GM11168 (cell line): Measurements from ENCODE around the gene KCNN2.
"Not testable (repeated sequence)": the region's sequence is repeated elsewhere in the genome, so short reads cannot be mapped to it uniquely, and the experiment has no call there.

Experiments used
- in situ Hi-C: fragments of 300-500 bp; cut with MboI; formaldehyde crosslinking; loops from one replicate; pipeline ENCODE4 v1.12.0; 2022; ENCODE audit warnings: low sequenced_read_pairs; ENCODE audit not compliant: unreplicated experiment

KCNN2 gene

GRCh38 chr5:114418176-114419066 lies 56.6 kb downstream of the KCNN2 start:
- in situ Hi-C loops, result no loop called here

DNA sequence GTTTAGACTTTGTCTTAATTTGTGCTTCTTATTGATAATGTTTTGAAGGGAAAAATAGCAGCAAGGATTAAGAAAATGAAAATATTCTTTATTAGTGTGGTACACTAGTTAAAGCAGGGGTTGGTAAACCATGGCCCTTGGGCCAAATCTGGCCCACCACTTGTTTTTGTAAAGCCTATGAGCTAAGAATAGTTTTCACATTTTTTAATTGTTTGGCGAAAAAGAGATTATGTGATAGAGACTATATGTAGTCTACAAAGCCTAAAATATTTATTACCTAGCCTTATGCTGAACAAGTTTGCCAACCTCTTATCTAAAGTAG lies 57.2 kb downstream of the KCNN2 start:
- in situ Hi-C loops, result no loop called here

- in situ Hi-C loops, result no loop called here
These were observed 58.1 kb downstream of the KCNN2 start for GRCh38 chr5:114419959-114420358.

GRCh38 chr5:114427204-114427603 lies 65.3 kb downstream of the KCNN2 start:
- in situ Hi-C loops, result no loop called here

- in situ Hi-C loops, result no loop called here
These were observed 68.7 kb downstream of the KCNN2 start for GRCh38 chr5:114430532-114430931.

- in situ Hi-C loops, result not testable (repeated sequence)
These were observed 70.8 kb downstream of the KCNN2 start for GRCh38 chr5:114432684-114433083.

DNA sequence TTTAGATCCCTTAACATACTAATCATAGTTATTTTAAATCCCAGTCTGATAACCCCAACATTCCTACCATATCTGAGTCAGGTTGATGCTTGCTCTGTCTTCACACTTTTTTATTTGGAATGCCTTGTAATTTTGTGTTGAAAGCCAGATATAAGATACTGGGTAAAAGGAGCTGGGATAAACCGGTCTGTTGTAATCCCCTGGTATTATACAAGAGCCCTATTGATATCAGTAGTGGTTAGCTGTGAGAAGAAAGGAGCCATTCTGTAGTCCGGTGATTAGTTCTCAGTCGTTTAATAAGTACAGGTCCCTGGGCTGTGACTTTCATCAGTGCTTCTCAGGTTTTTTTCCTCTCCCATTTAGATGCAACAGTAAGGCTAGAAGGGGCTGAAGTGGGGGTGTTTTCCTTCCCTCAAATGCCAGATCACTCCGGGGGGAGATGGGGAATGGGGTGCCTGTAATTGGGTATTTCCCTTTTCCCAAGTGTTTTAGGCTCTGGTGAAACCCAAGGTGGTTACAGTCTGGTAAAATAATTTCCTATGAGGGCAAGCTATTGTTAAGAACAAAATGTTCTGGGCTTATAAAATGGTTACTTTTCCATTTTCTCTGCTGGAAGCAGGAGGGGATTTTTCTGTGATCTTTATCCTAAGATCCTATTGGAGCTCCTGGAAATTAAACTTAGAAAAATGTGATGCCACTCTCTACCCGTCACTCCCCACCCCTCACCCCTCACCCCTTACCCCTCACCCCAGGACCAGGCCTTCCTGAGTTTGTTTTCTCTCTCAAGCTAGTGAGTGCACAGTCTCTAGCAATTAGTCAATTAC lies 72.7 kb downstream of the KCNN2 start:
- in situ Hi-C loops, result no loop called here

DNA sequence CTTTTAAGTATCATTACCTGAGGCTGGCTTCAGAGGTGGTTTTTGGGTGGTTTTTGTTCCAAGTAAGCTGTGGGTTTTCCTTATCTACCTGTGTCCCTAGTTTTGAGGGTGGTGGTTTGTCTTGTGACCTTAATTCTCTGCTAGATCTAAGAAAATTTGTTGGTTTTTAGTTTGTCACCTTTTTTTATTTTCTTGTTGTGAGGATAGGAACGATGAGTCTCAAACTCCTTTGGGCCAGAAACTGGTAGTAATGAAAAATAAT lies 73.3 kb downstream of the KCNN2 start:
- in situ Hi-C loops, result no loop called here

- in situ Hi-C loops, result no loop called here
These were observed 74.0 kb downstream of the KCNN2 start for GRCh38 chr5:114435885-114436299.

DNA sequence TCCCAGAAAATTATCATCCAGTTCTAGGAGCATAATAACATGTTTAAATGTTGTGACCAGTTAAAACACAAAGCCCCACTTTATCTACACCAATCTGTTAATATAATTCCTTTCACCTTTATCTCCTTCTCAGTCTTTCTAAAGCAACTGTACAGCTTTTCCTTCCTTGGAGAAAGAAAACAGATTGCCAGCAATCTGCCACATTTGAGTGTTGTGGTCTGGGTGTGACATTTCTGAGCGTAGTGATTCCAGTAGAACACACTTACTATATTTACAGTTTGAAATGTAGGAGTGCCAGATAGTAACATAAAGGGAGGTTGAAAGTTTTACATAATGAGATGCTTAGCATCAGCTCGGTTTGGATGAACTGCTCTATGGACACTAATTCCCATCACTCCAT lies 76.1 kb downstream of the KCNN2 start:
- in situ Hi-C loops, result no loop called here

- in situ Hi-C loops, result no loop called here
These were observed 76.6 kb downstream of the KCNN2 start for GRCh38 chr5:114438471-114438870.

DNA sequence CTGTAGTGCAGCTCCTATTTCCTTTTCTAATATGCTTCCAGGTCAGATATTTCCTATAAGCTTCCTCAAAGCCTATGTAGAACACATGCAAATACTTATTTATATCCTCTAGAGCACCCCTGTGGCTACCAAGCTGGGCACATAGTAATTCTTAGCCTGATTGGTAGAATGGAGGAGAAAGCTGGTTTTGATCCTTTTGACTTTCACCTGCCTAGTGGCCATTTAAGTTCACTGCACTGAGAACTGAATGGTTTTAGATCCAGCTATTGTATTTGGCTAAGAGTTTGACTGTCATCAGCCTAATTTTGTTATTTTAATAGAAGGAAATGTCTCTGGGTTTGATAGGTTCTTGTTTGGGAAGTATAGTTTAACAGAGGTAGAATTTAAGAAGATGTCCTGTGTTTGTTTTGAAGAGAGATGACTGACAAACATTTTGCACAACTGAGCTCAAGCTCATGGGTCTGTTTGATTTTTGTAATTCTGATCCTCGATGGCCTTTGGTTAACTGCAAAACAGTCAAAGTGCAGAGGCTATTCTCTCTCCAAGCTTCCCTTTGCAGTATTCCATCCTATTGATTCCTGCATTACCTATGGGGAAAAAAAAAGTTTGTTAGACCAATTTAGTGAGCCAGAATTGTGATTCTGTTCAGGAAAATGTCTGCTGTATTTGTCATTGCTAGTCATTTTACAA lies 85.4 kb downstream of the KCNN2 start:
- in situ Hi-C loops, result loop anchor here (10.0 kb wide), 1 partner anchor 772 kb away; no protein-coding TSS in a partner anchor

GRCh38 chr5:114448481-114448880 lies 86.6 kb downstream of the KCNN2 start:
- in situ Hi-C loops, result loop anchor here (10.0 kb wide), 1 partner anchor 774 kb away; no protein-coding TSS in a partner anchor

- in situ Hi-C loops, result loop anchor here (10.0 kb wide), 1 partner anchor 775 kb away; no protein-coding TSS in a partner anchor
These were observed 88.1 kb downstream of the KCNN2 start for GRCh38 chr5:114449860-114450421.

DNA sequence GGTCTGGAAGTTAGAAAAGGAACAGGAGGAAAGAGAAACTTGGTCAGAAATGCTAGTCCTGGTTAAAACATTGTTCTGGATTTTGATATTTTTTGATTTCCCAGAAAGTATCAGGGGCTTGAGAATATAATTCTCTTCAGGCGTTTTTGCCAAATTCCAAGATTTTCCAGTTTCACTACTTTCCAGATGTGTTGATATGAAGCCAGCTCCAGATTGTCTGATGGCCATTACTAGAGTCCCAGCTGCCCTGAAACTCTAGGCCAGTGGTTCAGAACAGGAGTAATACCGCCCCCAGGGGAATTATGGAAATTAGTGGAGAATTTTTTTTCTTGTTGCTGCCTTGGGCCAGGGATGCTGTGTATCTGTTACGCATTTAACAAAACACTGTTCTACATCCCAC lies 88.6 kb downstream of the KCNN2 start:
- in situ Hi-C loops, result no loop called here

- in situ Hi-C loops, result no loop called here
These were observed 96.9 kb downstream of the KCNN2 start for GRCh38 chr5:114458726-114459125.

DNA sequence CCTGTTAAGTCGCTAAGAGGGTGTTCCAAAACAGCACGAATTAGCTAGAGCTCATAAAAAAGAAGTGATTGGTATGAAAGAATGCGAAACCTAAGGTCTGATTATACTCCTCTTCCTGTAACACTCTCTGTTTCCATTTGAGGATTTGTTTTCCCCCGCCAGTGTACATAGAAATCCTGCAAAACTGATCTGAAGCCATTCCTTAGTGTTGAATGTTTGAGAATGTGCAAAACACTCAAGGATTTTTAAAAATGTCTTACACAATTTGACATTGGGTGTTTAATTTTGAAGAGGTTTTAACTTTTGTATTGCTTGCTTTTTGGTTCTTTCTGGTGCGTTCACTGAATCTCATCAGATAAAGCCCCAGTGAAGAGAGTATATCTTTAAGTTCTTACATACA lies 105.3 kb downstream of the KCNN2 start:
- in situ Hi-C loops, result no loop called here

GRCh38 chr5:114467729-114468128 lies 105.9 kb downstream of the KCNN2 start:
- in situ Hi-C loops, result no loop called here

GRCh38 chr5:114469372-114469771 lies 107.5 kb downstream of the KCNN2 start:
- in situ Hi-C loops, result no loop called here

- in situ Hi-C loops, result no loop called here
These were observed 109.7 kb downstream of the KCNN2 start for GRCh38 chr5:114471529-114471928.

DNA sequence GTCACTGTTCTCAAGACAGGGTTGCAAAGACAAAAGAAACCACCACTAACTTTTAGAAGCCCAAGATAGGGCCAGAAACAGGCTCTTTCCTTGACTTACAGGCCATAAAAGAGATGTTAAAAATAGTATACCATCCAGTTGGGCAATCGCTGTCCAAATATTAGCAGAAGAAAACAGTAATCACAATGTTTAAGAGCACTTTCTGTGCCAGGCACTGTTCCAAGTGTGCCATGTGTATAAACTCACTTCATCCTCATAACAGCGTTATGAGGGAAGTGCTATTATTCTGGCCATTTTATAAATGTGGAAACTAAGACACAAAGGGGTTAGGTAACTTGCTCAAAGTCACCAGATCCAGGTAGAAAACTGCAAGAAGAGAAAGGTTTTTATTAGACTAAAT lies 111.7 kb downstream of the KCNN2 start:
- in situ Hi-C loops, result no loop called here
